ENCODE data around the gene VPS41.

GRCh38 chr7:38702002-38702535 lies 206.9 kb downstream of the VPS41 start:
- TF ChIP-seq ATF1 (CRISPR knock-in tag; IDR thresholded peaks at IDR 0.05): no peak
- TF ChIP-seq RFX5 (IDR thresholded peaks at IDR 0.05; ENCODE audit: low read depth, low read length): no peak
- no peak for TF ChIP-seq ZNF513 (CRISPR knock-in tag; conservative IDR thresholded peaks at IDR 0.05)
- no peak for TF ChIP-seq MYC (CRISPR knock-in tag; IDR thresholded peaks at IDR 0.05; ENCODE audit: borderline replicate concordance)
- TF ChIP-seq TARDBP (CRISPR knock-in tag; IDR thresholded peaks at IDR 0.05): no peak
- no peak for TF ChIP-seq ZNF121 (CRISPR knock-in tag; IDR thresholded peaks at IDR 0.05)
- no peak for TF ChIP-seq GABPA (IDR thresholded peaks at IDR 0.05; ENCODE audit: low read depth, low read length)
- TF ChIP-seq GABPA (CRISPR knock-in tag; IDR thresholded peaks at IDR 0.05; ENCODE audit: low read depth): no peak
- TF ChIP-seq FOXA1 (IDR thresholded peaks at IDR 0.05): no peak
- TF ChIP-seq FOXA1 (CRISPR knock-in tag; IDR thresholded peaks at IDR 0.05): no peak
- no peak for TF ChIP-seq ETV6 (CRISPR knock-in tag; conservative IDR thresholded peaks at IDR 0.05)
- no peak for TF ChIP-seq RNF2 (conservative IDR thresholded peaks at IDR 0.05; ENCODE audit: low read depth)

All from HepG2 (cell line).